ENCODE measurements around the gene BCAR3. TPM values are rescaled to one million over a fixed set of nuclear protein-coding genes. Genes with fewer than 3 reads are reported as not detected.
"Not testable (repeated sequence)": the region's sequence is repeated elsewhere in the genome, so short reads cannot be mapped to it uniquely, and the experiment has no call there.

The BCAR3 gene
- total and polyA plus RNA-seq, 4 donors: 12.2 to 33.3 (median 18.2) TPM

DNA sequence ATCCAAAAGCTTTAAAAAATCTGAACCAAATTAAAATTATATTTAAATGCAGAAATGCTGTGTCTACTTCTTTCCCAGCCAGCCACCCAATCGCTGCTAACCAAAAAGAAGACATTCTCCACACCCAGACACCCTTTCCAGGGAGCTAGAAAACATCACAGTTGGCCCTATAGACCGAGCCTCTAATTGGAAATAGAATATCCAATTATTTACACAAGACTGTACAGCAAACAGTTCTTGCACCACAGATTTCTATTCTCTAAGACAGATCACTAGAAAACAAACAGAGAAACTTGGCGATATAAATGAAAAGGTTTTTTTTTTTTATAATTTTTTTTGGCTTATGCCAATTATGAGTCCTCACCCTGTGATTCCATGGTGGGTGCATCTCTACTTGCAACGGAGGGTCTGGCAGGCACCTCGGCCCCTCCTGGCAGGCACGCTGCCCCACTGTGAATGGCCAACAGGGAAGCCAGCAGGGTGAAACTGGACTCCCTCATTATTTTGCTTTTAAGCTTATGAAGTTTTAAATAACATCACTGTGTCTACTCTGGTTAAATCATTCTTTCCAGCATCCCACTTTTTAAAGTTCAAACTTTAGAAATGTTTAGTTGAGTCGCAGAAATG lies 29.2 kb downstream of the BCAR3 start:
- peaks cover 0 to 11% (median 0%) of the 10 kb centered on the region in 5 donors for H3K4me1 ChIP-seq (ENCODE audit: control insufficient read depth in 5 of 5, insufficient read depth in 5 of 5, low read length in 5 of 5)
- DNase-seq (peak in 1 of 3 donors; percentile 44), ATAC-seq (ENCODE audit: insufficient read depth, low FRiP score) (no peak)
- 63 to 80% methylated on average over 7 of the region's 7 CpGs for WGBS, 2 donors
- peaks cover 0 to 3% (median 1%) of the 10 kb centered on the region in 4 donors for H3K36me3 ChIP-seq (ENCODE audit: control insufficient read depth in 4 of 4, insufficient read depth in 4 of 4, low read length in 4 of 4)
- H3K9ac ChIP-seq (ENCODE audit: insufficient read depth in 1 of 2, low read length in 2 of 2): no peak overlapping the region
- no peaks in the 10 kb centered on the region for H3K9me3 ChIP-seq (ENCODE audit: control insufficient read depth in 4 of 4, insufficient read depth in 3 of 4, low read length in 3 of 4)
- TF ChIP-seq, protein P1, sequence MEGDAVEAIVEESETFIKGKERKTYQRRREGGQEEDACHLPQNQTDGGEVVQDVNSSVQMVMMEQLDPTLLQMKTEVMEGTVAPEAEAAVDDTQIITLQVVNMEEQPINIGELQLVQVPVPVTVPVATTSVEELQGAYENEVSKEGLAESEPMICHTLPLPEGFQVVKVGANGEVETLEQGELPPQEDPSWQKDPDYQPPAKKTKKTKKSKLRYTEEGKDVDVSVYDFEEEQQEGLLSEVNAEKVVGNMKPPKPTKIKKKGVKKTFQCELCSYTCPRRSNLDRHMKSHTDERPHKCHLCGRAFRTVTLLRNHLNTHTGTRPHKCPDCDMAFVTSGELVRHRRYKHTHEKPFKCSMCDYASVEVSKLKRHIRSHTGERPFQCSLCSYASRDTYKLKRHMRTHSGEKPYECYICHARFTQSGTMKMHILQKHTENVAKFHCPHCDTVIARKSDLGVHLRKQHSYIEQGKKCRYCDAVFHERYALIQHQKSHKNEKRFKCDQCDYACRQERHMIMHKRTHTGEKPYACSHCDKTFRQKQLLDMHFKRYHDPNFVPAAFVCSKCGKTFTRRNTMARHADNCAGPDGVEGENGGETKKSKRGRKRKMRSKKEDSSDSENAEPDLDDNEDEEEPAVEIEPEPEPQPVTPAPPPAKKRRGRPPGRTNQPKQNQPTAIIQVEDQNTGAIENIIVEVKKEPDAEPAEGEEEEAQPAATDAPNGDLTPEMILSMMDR (IDR thresholded peaks at IDR 0.05; ENCODE audit: control extremely low read depth, extremely low read depth): no peak
- no peaks in the 10 kb centered on the region for H3K27me3 ChIP-seq (ENCODE audit: control insufficient read depth in 3 of 3, insufficient read depth in 3 of 3, low read length in 2 of 3)
- H3K4me3 ChIP-seq: no peak overlapping the region
- H3K27ac ChIP-seq (ENCODE audit: low read depth in 1 of 2, low read length in 1 of 2): no peak overlapping the region

DNA sequence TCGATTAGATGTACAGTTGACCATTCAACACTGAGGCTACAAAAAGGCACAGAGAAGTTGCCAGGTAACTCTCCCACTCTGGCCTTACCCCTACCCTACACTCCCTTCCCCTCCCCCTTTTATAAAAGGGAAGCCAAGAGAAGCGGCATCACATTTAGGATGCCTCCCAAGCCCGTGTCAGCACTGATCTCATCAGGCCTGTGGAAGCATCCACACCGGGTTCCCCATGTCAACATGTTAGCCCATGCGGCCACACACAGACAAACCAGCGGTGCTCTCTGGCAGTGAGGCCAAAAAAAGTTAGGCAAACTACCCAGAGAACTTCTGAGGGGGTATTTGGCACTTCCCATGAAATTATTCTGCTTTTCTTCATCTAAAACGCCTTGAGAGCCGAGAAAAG lies 29.9 kb downstream of the BCAR3 start:
- DNase-seq (no peak), ATAC-seq (ENCODE audit: insufficient read depth, low FRiP score) (no peak)
- no peak overlapping the region for H3K9ac ChIP-seq (ENCODE audit: insufficient read depth in 1 of 2, low read length in 2 of 2)
- no peaks in the 10 kb centered on the region for H3K27me3 ChIP-seq (ENCODE audit: control insufficient read depth in 3 of 3, insufficient read depth in 3 of 3, low read length in 2 of 3)
- H3K4me3 ChIP-seq: no peak overlapping the region
- no peaks in the 10 kb centered on the region for H3K9me3 ChIP-seq (ENCODE audit: control insufficient read depth in 4 of 4, insufficient read depth in 3 of 4, low read length in 3 of 4)
- 79 to 95% methylated on average over 8 of the region's 8 CpGs for WGBS, 2 donors
- H3K27ac ChIP-seq (ENCODE audit: low read depth in 1 of 2, low read length in 1 of 2): no peak overlapping the region
- peaks cover 0 to 11% (median 0%) of the 10 kb centered on the region in 5 donors for H3K4me1 ChIP-seq (ENCODE audit: control insufficient read depth in 5 of 5, insufficient read depth in 5 of 5, low read length in 5 of 5)
- TF ChIP-seq, protein P1 (IDR thresholded peaks at IDR 0.05; ENCODE audit: control extremely low read depth, extremely low read depth): no peak
- peaks cover 0 to 3% (median 1%) of the 10 kb centered on the region in 4 donors for H3K36me3 ChIP-seq (ENCODE audit: control insufficient read depth in 4 of 4, insufficient read depth in 4 of 4, low read length in 4 of 4)

- ATAC-seq (ENCODE audit: insufficient read depth, low FRiP score); H3K4me3 ChIP-seq; H3K9ac ChIP-seq (ENCODE audit: insufficient read depth in 1 of 2, low read length in 2 of 2); DNase-seq; H3K9me3 ChIP-seq (ENCODE audit: control insufficient read depth in 4 of 4, insufficient read depth in 3 of 4, low read length in 3 of 4); H3K36me3 ChIP-seq (ENCODE audit: control insufficient read depth in 4 of 4, insufficient read depth in 4 of 4, low read length in 4 of 4); H3K27me3 ChIP-seq (ENCODE audit: control insufficient read depth in 3 of 3, insufficient read depth in 3 of 3, low read length in 2 of 3); H3K27ac ChIP-seq (ENCODE audit: low read depth in 1 of 2, low read length in 1 of 2): not testable (repeated sequence)
- peaks cover 0 to 11% (median 0%) of the 10 kb centered on the region in 5 donors for H3K4me1 ChIP-seq (ENCODE audit: control insufficient read depth in 5 of 5, insufficient read depth in 5 of 5, low read length in 5 of 5)
- WGBS, 2 donors: 97% methylated on average over 5 of the region's 5 CpGs
These were observed 31.5 kb downstream of the BCAR3 start for GRCh38 chr1:93650159-93650558.

- H3K4me1 ChIP-seq (ENCODE audit: control insufficient read depth in 5 of 5, insufficient read depth in 5 of 5, low read length in 5 of 5): peaks cover 0 to 11% (median 0%) of the 10 kb centered on the region in 5 donors
- no peak for ATAC-seq (ENCODE audit: insufficient read depth, low FRiP score)
These were observed 32.4 kb downstream of the BCAR3 start for GRCh38 chr1:93649231-93649630.

More at GRCh38 chr1:93649231-93649630, 32.4 kb downstream of the BCAR3 start:
- no peak overlapping the region for H3K4me3 ChIP-seq
- TF ChIP-seq, protein P1 (IDR thresholded peaks at IDR 0.05; ENCODE audit: control extremely low read depth, extremely low read depth): no peak
- H3K27ac ChIP-seq (ENCODE audit: low read depth in 1 of 2, low read length in 1 of 2): no peak overlapping the region
- H3K27me3 ChIP-seq (ENCODE audit: control insufficient read depth in 3 of 3, insufficient read depth in 3 of 3, low read length in 2 of 3): no peaks in the 10 kb centered on the region
- peaks cover 0 to 3% (median 0%) of the 10 kb centered on the region in 4 donors for H3K36me3 ChIP-seq (ENCODE audit: control insufficient read depth in 4 of 4, insufficient read depth in 4 of 4, low read length in 4 of 4)
- H3K9me3 ChIP-seq (ENCODE audit: control insufficient read depth in 4 of 4, insufficient read depth in 3 of 4, low read length in 3 of 4): no peaks in the 10 kb centered on the region
- DNase-seq: no peak
- H3K9ac ChIP-seq (ENCODE audit: insufficient read depth in 1 of 2, low read length in 2 of 2): no peak overlapping the region
